Type B pancreatic cell (in vitro differentiated cells): ENCODE results near the gene AGBL5. TPM values are rescaled to one million over a fixed set of nuclear protein-coding genes. Genes with fewer than 3 reads are reported as not detected.

Source experiments
- DNase-seq: peaks from one replicate; pipeline ENCODE4 v3.0.0; 2021; ENCODE audit warnings: mixed read lengths; ENCODE audit not compliant: unreplicated experiment; ENCODE audit errors: extremely low spot score
- H3K27ac Mint-ChIP-seq: 2 replicates; pipeline ENCODE4 v1.8.0; 2021; ENCODE audit warnings: mild to moderate bottlenecking, mixed read lengths
- H3K27me3 Mint-ChIP-seq: 2 replicates; pipeline ENCODE4 v1.8.0; 2021; ENCODE audit warnings: mixed read lengths
- H3K36me3 Mint-ChIP-seq: 2 replicates; pipeline ENCODE4 v1.8.0; 2021; ENCODE audit warnings: mixed read lengths
- H3K4me1 Mint-ChIP-seq: one replicate; pipeline ENCODE4 v1.8.0; 2021; ENCODE audit warnings: mixed read lengths; ENCODE audit not compliant: unreplicated experiment
- H3K4me3 Mint-ChIP-seq: 2 replicates; pipeline ENCODE4 v1.8.0; 2021; ENCODE audit warnings: mild to moderate bottlenecking, mixed read lengths
- H3K9me3 Mint-ChIP-seq: 2 replicates; pipeline ENCODE4 v1.8.0; 2021; ENCODE audit warnings: mixed read lengths
- total RNA-seq: library from RNA; stranded (reverse); gene quantifications from 2 replicates; pipeline ENCODE4 v1.2.1, GENCODE V29; 2021; ENCODE audit warnings: low replicate concordance
- TF ChIP-seq, protein P1 (sequence below): fragments of 200-600 bp; sonication (generic); conservative IDR thresholded peaks from 2 replicates; pipeline ENCODE4 v1.5.0; 2021; ENCODE audit warnings: antibody characterized with exemption, mild to moderate bottlenecking

Gene AGBL5
- total RNA-seq, 1 donor from 2014 or later, result 57.3 TPM

DNA sequence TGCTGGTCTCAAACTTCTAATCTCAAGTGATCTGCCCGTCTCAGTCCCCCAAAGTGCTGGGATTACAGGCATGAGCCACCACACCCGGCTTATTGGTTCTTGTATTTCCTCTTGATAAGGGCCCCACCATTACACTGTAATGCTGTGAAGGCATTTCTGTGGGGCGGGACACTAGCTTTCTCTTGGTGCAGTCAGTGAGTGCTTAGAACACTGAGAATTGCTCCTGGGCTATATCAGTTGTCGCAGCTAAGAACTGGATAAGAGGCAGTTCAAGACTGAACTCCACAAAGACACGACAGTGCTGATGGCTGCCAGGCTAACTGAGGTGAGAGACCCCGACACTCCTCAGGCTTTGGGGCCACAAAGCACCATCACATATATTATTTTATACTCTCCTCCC, 37.2 kb downstream of the AGBL5 start:
- Mint-ChIP-seq H3K4me1 (peaks cover 4% of the 10 kb centered on the region), H3K4me3 (peak overlapping the region; percentile 51), H3K27me3 (peaks cover 10% of the 10 kb centered on the region), H3K27ac (no peak overlapping the region), H3K9me3 (no peaks in the 10 kb centered on the region), H3K36me3 (no peaks in the 10 kb centered on the region)
- no peak for DNase-seq
- TF ChIP-seq, protein P1, sequence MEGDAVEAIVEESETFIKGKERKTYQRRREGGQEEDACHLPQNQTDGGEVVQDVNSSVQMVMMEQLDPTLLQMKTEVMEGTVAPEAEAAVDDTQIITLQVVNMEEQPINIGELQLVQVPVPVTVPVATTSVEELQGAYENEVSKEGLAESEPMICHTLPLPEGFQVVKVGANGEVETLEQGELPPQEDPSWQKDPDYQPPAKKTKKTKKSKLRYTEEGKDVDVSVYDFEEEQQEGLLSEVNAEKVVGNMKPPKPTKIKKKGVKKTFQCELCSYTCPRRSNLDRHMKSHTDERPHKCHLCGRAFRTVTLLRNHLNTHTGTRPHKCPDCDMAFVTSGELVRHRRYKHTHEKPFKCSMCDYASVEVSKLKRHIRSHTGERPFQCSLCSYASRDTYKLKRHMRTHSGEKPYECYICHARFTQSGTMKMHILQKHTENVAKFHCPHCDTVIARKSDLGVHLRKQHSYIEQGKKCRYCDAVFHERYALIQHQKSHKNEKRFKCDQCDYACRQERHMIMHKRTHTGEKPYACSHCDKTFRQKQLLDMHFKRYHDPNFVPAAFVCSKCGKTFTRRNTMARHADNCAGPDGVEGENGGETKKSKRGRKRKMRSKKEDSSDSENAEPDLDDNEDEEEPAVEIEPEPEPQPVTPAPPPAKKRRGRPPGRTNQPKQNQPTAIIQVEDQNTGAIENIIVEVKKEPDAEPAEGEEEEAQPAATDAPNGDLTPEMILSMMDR, result no peak

DNA sequence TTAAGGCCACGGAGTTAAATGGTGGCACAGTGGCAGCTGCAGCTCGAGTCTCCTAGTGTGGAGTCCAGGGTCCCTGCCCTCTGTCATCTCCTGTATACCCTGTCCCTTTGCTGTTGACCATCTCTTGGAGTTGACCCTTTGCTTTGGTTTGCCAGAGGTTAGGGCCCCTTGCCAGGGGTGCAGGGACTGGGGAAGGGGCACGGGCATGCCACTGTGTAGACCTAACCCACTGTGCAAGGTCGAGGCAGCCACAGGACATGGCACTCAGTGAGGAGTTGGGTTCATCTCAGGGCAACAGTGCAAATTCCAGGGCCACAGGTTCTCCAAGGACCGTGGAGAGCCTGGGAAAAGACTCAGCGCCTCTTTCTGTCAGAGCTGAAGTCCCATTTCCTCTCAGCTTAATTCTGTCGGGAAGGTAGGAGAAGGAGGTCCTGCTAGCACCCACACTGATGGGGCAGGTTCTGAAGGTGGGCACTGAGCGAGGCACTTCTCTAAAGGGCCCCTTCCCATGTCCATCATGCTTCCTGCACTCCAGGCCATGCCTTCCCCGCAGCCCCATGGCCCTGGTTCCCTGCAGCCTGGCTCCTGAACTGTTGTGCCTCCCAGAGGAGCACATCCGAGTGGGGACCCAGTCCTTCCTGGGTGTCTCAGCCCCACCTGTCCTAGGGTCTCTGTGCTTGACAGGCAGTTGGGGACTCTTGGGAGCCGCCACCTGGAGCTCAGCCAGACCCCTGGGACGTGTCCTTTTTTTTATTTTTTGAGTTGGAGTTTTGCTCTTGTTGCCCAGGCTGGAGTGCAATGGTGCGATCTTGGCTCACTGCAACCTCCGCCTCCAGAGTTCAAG, 37.9 kb downstream of the AGBL5 start:
- H3K36me3 Mint-ChIP-seq, result no peaks in the 10 kb centered on the region
- no peak overlapping the region for H3K4me3 Mint-ChIP-seq
- H3K27me3 Mint-ChIP-seq, result peaks cover 10% of the 10 kb centered on the region
- TF ChIP-seq, protein P1, result no peak
- H3K27ac Mint-ChIP-seq, result no peak overlapping the region
- H3K4me1 Mint-ChIP-seq, result peaks cover 4% of the 10 kb centered on the region
- no peaks in the 10 kb centered on the region for H3K9me3 Mint-ChIP-seq
- no peak for DNase-seq

DNA sequence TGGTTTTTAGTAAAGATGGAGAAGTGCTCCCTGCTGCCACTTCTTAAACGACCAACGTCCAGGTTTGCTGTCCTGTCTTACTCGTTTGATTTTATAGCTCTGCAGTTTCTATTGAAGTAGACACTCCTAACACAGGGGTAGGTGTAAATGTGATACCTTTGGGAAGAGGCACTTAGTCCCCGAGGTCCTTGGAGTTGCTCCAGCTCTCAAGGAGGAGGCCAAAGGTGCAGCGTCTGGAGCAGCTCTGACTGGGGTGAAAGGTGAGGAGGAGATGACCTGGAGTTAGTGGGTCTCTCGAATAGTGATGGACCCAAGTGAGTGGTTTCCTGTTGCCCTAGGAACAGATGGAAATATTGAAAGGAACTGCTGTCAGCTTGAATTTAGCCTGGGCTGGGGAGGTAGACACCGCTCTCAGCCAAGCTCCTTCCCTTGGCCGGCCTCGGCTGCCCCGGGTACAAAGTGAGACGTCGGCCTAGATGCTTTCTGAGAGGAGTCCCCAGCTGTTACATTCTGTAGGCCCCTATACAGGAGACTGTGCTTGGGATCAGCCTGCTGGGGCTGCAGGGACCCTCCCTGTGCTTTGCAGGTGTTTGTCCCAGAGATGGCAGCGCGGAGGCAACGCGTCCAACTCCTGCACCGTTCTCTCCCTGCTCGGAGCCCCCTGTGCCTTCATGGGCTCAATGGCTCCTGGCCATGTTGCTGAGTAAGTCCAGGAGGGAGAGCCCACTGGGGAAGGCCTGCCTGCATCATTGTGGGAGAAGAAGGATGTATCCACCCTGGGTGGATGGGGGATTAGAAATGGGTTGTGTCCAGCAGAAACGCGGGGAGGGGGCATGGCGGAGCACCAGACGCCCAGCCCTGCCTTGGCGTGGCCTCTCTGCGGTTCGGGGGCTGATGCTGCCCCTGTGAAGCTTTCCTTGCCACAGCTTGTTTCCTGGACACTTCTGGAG, 40.6 kb downstream of the AGBL5 start:
- H3K27ac Mint-ChIP-seq, result peak overlapping the region; percentile 62
- no peak for DNase-seq
- no peak overlapping the region for H3K4me3 Mint-ChIP-seq
- no peaks in the 10 kb centered on the region for H3K36me3 Mint-ChIP-seq
- peaks cover 17% of the 10 kb centered on the region for H3K4me1 Mint-ChIP-seq
- H3K9me3 Mint-ChIP-seq, result no peaks in the 10 kb centered on the region
- TF ChIP-seq, protein P1, result no peak
- H3K27me3 Mint-ChIP-seq, result peaks cover 10% of the 10 kb centered on the region

DNA sequence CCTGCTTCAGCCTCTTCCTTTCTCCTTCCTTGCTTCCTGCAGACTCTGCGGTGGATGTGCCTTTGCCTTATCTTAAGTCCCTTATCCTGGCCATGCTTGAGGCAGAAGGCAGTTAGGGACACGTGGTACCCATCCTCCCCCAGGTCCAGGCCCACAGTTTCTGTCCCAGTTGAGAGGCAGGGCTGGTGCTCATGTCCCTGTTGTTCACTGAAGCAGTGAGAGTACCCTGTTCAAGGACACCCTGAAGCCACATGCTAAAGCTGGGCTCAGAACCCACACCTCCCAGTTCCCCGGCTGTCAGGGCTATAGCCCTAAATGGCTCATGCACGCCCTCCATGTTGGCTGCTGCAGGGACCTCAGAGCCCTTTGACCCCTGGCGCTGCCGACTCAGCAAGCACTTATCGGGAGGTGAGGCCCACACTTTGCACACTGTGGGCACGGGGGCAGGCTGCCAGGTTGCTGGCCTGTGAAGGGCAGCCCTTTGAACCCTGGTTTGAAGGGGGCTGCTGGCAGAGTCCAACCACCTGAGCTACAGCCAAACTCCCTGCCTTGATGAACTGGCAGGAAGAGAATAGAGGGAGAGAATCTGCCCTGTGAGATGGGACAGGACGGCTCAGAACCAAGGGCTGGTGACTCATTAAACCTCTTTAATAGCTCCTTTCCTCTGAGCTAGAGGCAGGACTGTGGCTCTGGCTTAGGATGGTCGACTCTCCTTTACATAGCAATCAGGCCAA, 41.4 kb downstream of the AGBL5 start:
- TF ChIP-seq, protein P1, result no peak
- Mint-ChIP-seq H3K36me3 (no peaks in the 10 kb centered on the region), H3K27ac (peak overlapping the region; percentile 62), H3K27me3 (peaks cover 4% of the 10 kb centered on the region), H3K4me3 (no peak overlapping the region), H3K9me3 (no peaks in the 10 kb centered on the region), H3K4me1 (peaks cover 17% of the 10 kb centered on the region)
- no peak for DNase-seq
